ENCODE measurements around the gene FGFRL1. TPM values are rescaled to one million over a fixed set of nuclear protein-coding genes. Genes with fewer than 3 reads are reported as not detected.
A peak's percentile ranks its signal among the peaks of the same experiment; 100 is the strongest.

Gene FGFRL1
- total RNA-seq, 6 experiments from 2014 or later, result 27.9 to 60.1 (median 45.7) TPM

DNA sequence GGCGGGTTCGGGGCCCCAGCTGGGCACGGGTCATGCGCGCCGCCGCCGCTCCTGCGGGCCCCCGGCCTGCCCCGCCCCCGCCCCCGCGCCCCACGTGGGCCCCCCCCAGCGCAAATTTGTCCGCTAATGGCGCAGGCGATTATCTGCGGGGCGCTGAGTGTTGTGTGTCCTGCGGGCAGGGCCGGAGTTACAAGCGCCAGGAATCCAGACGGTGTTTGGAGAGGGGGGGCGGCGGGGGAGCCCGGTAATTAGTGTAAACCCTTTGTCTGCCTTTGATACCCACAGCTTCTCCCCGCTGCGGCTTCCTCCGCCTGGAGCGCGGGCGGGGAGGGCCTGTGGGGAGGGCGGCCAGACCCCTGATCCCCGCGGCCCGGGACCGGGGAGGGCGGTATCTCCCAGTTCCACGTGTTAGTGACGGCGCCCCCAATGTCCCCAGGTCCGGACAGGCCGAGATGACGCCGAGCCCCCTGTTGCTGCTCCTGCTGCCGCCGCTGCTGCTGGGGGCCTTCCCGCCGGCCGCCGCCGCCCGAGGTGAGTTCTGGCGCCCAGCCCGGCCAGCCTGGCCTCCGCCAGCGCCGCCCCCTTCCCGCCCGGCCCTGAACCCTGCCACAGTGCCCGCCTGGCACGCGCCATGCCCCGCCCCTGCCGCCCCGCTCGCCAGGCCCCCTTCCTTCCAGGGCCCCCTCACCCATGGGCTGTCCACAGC, 761 bp downstream of the FGFRL1 start:
- H3K4me3 ChIP-seq, result peak overlapping the region; percentile 53 to 77 (median 75)
- H3K9me3 ChIP-seq, result no peaks in the 10 kb centered on the region
- peaks cover 0 to 8% (median 0%) of the 10 kb centered on the region in 4 donors for H3K36me3 ChIP-seq
- DNase-seq (peak; percentile 80 to 83 (median 81)), ATAC-seq (peak; percentile 30 to 47 (median 46))
- TF ChIP-seq, protein P1, sequence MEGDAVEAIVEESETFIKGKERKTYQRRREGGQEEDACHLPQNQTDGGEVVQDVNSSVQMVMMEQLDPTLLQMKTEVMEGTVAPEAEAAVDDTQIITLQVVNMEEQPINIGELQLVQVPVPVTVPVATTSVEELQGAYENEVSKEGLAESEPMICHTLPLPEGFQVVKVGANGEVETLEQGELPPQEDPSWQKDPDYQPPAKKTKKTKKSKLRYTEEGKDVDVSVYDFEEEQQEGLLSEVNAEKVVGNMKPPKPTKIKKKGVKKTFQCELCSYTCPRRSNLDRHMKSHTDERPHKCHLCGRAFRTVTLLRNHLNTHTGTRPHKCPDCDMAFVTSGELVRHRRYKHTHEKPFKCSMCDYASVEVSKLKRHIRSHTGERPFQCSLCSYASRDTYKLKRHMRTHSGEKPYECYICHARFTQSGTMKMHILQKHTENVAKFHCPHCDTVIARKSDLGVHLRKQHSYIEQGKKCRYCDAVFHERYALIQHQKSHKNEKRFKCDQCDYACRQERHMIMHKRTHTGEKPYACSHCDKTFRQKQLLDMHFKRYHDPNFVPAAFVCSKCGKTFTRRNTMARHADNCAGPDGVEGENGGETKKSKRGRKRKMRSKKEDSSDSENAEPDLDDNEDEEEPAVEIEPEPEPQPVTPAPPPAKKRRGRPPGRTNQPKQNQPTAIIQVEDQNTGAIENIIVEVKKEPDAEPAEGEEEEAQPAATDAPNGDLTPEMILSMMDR (IDR thresholded peaks at IDR 0.05), result no peak
- TF ChIP-seq POLR2A (IDR thresholded peaks at IDR 0.05), result no peak
- intact Hi-C loops (cut with DNase I), result no loop called here
- peak overlapping the region in 1 of 3 donors; percentile 29 for H3K27ac ChIP-seq
- 2% methylated on average over 12 of the region's 69 CpGs for WGBS (ENCODE audit: insufficient coverage, low coverage, low lambda C conversion rate, missing lambda C conversion rate)
- H3K4me1 ChIP-seq, result peaks cover 0 to 33% (median 14%) of the 10 kb centered on the region in 4 donors
- no peaks in the 10 kb centered on the region for H3K27me3 ChIP-seq

DNA sequence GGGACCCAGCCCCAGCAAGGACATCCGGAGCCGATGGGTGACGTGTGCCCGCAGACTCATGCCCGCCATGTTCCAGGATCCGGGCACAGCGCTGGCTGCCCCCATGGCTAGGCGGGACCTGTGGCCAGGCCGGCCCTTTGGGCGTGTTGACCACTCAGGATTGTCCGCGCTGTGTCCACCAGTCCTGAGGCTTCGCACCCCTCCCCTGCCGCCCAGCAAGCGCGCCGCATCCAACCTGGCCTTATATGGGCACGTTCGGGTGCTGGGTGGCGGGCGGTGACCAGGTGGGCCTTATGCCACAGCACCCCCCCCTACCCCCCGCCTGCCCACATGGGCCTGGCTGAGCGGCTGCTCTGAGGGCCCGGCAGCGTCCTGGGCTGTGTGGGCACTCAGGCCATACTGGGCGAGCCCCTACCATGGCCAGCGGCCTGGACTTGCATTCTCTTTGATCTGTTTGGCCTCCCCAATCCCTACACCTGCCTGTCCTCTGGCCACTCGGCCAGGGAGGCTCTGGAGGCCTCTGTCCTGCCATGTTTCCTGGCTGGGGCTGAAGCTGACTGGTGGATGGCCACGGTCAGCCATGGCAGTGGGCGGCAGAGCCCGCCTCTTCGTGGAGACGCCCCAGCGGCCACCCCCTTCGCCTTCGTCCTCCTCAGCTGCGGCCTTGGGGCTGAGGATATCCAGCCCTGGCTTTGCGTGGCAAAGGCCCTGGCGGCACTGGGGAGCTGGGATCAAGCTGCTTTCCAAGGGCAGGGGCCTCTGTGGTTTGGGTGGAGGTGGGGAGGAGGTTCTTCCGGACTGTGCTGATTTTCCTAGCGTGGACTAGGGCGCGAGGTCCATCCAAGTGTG, 2.0 kb downstream of the FGFRL1 start:
- WGBS (ENCODE audit: insufficient coverage, low coverage, low lambda C conversion rate, missing lambda C conversion rate), result 90% methylated on average over 5 of the region's 43 CpGs
- intact Hi-C loops (cut with DNase I), result no loop called here
- no peak for DNase-seq
- no peak for ATAC-seq
- Histone ChIP-seq H3K27ac (no peak overlapping the region), H3K27me3 (no peaks in the 10 kb centered on the region), H3K36me3 (peaks cover 0 to 8% (median 0%) of the 10 kb centered on the region in 4 donors), H3K9me3 (no peaks in the 10 kb centered on the region), H3K4me1 (peaks cover 0 to 33% (median 14%) of the 10 kb centered on the region in 4 donors), H3K4me3 (no peak overlapping the region)
- TF ChIP-seq, protein P1 (IDR thresholded peaks at IDR 0.05), result no peak
- no peak for TF ChIP-seq POLR2A (IDR thresholded peaks at IDR 0.05)

DNA sequence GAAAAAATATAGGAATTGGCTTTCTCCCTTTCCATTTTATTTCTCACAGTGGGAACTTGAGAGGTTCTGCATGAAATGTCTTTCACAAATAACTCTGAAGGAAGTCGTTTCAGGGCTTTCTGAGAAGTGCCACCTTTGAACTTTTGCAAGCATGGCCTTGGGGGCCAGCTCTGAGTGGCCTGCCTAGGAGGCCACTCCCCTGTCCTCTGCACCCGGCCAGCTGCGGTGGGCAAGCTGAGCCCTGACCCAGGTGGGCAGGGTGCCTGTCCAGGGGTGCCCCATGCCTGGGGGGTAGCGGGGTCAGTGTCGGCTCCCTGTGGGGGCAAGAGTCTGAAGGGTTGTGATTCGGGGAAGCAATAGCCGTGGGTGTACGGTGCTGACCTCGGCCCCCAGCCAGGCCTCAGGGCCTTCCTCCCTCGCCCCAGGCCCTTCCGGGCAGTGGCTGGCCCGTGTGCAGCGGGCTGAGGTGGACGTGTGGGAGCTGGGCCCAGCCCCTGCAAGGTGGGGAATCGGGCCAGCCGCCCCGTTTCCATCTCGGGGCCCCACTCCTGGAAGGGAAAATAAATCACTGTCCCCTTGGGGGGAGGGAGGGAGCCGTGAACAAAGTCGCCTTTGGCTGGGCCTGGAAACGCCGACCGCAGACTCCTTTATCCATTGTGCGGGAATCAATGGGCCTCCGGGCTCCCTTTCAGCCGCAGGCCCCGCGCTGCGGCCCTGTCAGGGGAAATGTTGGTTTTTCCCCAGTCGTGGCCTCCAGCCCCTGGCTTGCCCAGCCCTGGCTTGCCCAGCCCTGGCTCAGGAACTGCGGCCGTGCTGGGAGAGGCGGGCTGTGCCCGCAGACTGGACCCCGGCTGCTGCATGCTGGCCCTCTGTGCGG, 3.1 kb downstream of the FGFRL1 start:
- H3K27ac ChIP-seq, result no peak overlapping the region
- 72% methylated on average over 5 of the region's 36 CpGs for WGBS (ENCODE audit: insufficient coverage, low coverage, low lambda C conversion rate, missing lambda C conversion rate)
- no peak for DNase-seq
- H3K36me3 ChIP-seq, result peaks cover 0 to 8% (median 0%) of the 10 kb centered on the region in 4 donors
- H3K9me3 ChIP-seq, result no peaks in the 10 kb centered on the region
- H3K4me3 ChIP-seq, result no peak overlapping the region
- ATAC-seq, result no peak
- intact Hi-C loops (cut with DNase I), result no loop called here
- TF ChIP-seq, protein P1 (IDR thresholded peaks at IDR 0.05), result no peak
- TF ChIP-seq POLR2A (IDR thresholded peaks at IDR 0.05), result no peak
- no peaks in the 10 kb centered on the region for H3K27me3 ChIP-seq
- peaks cover 0 to 27% (median 12%) of the 10 kb centered on the region in 4 donors for H3K4me1 ChIP-seq

DNA sequence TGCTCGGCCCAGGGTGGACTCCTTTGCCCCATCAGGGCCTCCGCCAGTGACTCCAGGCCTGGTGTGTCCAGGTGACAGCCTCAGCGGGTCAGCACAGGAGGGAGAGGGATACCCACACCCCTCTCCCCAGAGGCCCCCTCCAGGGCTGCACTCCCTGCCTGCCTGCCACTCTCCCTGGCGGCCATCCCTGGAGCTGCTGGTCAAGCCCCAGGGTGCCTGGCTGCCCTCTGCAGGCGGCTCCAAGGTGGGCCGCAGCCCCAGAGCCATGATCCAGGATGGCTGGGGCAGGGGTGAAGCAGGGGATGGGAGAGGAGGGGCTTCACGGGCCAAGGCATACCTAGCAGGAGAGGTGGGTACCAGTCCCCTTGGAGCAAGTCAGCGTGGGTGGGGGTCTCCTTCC, 3.8 kb downstream of the FGFRL1 start:
- Histone ChIP-seq H3K36me3 (peaks cover 0 to 8% (median 0%) of the 10 kb centered on the region in 4 donors), H3K9me3 (no peaks in the 10 kb centered on the region), H3K4me1 (peaks cover 0 to 24% (median 10%) of the 10 kb centered on the region in 4 donors), H3K4me3 (no peak overlapping the region), H3K27ac (no peak overlapping the region), H3K27me3 (no peaks in the 10 kb centered on the region)
- intact Hi-C loops (cut with DNase I), result no loop called here
- no CpG with 5 or more reads among the region's 8 CpGs for WGBS (ENCODE audit: insufficient coverage, low coverage, low lambda C conversion rate, missing lambda C conversion rate)
- TF ChIP-seq, protein P1 (IDR thresholded peaks at IDR 0.05), result no peak
- no peak for TF ChIP-seq POLR2A (IDR thresholded peaks at IDR 0.05)
- DNase-seq, result no peak
- ATAC-seq, result no peak

All from right lobe of liver (tissue), 6 donors.